Mammary epithelial cell (primary cell): ENCODE data around the gene SPACA1.
A peak's percentile ranks its signal among the peaks of the same experiment; 100 is the strongest.

Experiments
- EZH2 ChIP-seq: IDR thresholded peaks from 2 replicates; pipeline ENCODE4 v1.6.1; 2012; ENCODE audit warnings: low read length, inconsistent platforms, borderline replicate concordance
- TF ChIP-seq, protein P1 (sequence below), 2 donors: IDR thresholded peaks in 1 of 2; conservative IDR thresholded peaks in 1 of 2; 2 replicates each; pipeline ENCODE4 v1.5.1; 2011 to 2012; ENCODE audit warnings: inconsistent platforms in 2 of 2, low read length in 2 of 2, mild to moderate bottlenecking in 2 of 2, control low read depth in 1 of 2, low read depth in 1 of 2; ENCODE audit not compliant: insufficient read depth in 1 of 2; ENCODE audit errors: extremely low read depth in 1 of 2

- TF ChIP-seq, protein P1, sequence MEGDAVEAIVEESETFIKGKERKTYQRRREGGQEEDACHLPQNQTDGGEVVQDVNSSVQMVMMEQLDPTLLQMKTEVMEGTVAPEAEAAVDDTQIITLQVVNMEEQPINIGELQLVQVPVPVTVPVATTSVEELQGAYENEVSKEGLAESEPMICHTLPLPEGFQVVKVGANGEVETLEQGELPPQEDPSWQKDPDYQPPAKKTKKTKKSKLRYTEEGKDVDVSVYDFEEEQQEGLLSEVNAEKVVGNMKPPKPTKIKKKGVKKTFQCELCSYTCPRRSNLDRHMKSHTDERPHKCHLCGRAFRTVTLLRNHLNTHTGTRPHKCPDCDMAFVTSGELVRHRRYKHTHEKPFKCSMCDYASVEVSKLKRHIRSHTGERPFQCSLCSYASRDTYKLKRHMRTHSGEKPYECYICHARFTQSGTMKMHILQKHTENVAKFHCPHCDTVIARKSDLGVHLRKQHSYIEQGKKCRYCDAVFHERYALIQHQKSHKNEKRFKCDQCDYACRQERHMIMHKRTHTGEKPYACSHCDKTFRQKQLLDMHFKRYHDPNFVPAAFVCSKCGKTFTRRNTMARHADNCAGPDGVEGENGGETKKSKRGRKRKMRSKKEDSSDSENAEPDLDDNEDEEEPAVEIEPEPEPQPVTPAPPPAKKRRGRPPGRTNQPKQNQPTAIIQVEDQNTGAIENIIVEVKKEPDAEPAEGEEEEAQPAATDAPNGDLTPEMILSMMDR (conservative IDR thresholded peaks at IDR 0.05 in 1 of 2, IDR thresholded peaks at IDR 0.05 in 1 of 2; ENCODE audit: extremely low read depth in 1 of 2, insufficient read depth in 1 of 2, low read depth in 1 of 2, low read length in 2 of 2): peak; percentile 12 to 24
- no peak for TF ChIP-seq EZH2
Measured at GRCh38 chr6:88013554-88013953, 34.1 kb upstream of the SPACA1 start.
